SIG-M5 treated with dmso at 0.1 percent for 504 hours (cell line): Measurements from ENCODE around the gene TNPO2.

Experiments
- DNase-seq: peaks from one replicate; lab custom pipeline; 2025; ENCODE audit not compliant: unreplicated experiment; lab: John Stamatoyannopoulos, UW

Gene TNPO2

DNA sequence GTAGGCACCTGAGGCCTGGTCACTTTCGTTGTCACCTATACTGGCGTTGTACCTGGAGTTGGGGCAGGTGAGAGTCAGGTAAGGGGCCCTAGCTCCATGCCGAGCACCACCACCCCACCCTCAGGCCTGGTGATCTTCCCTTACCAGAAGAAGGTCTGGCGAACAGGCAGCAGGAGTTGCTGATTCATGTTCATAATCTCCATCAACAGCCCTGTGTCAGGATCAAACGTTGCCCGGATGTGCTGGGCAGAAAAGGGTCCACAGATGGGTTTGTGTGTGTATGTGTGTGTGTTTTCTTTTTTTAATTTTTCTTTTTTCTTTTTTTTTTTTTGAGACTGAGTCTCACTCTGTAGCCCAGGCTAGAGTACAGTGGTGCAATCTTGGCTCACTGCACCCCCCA lies 71.5 kb downstream of the TNPO2 start:
- DNase-seq: no peak

- DNase-seq: no peak
Measured at GRCh38 chr19:12649941-12650340, 73.8 kb downstream of the TNPO2 start.
